SU-DHL-6 (cell line): ENCODE data around the gene SPATA7.

Source experiments
- H2AFZ ChIP-seq: fragments of 200-600 bp; sonication (generic); 2 replicates; pipeline ENCODE4 v1.6.1; 2014; ENCODE audit warnings: low read depth, mild to moderate bottlenecking, moderate library complexity, mixed read lengths, antibody characterized with exemption, low read length; ENCODE audit not compliant: severe bottlenecking
- H3F3A ChIP-seq: fragments of 200-600 bp; shearing (Covaris generic); 2 replicates; pipeline ENCODE4 v1.6.0; 2016; ENCODE audit warnings: antibody characterized with exemption, mild to moderate bottlenecking; ENCODE audit not compliant: insufficient read depth
- H3K27ac ChIP-seq: fragments of 200-600 bp; sonication (generic); 2 replicates; pipeline ENCODE4 v1.5.1; 2016; ENCODE audit warnings: low read depth, mild to moderate bottlenecking, low read length, moderate library complexity, mixed read lengths
- H3K27me3 ChIP-seq: fragments of 200-600 bp; sonication (generic), shearing (Covaris generic); 2 replicates; pipeline ENCODE4 v1.6.0; 2014; ENCODE audit warnings: mild to moderate bottlenecking, low read length
- H3K36me3 ChIP-seq: fragments of 200-600 bp; sonication (generic); 2 replicates; pipeline ENCODE4 v1.6.1; 2014; ENCODE audit warnings: mild to moderate bottlenecking, low read length, mixed read lengths
- H3K4me2 ChIP-seq: fragments of 300-600, 200-600 bp; shearing (Covaris generic), sonication (generic); 2 replicates; pipeline ENCODE4 v1.6.0; 2014; ENCODE audit warnings: low read length, low read depth, mild to moderate bottlenecking; ENCODE audit not compliant: poor library complexity, severe bottlenecking
- H3K4me3 ChIP-seq: fragments of 200-600 bp; sonication (generic); 2 replicates; pipeline ENCODE4 v1.5.1; 2014; ENCODE audit warnings: antibody characterized with exemption, low read length, mild to moderate bottlenecking, mixed read lengths; ENCODE audit not compliant: insufficient read depth, poor library complexity, severe bottlenecking
- H3K79me2 ChIP-seq: fragments of 200-600 bp; sonication (generic); 2 replicates; pipeline ENCODE4 v1.6.1; 2014; ENCODE audit warnings: mild to moderate bottlenecking, low read length, moderate library complexity; ENCODE audit not compliant: insufficient read depth
- H3K9ac ChIP-seq: fragments of 200-600 bp; sonication (generic); 2 replicates; pipeline ENCODE4 v1.7.0; 2014; ENCODE audit warnings: mild to moderate bottlenecking, low read length
- H3K9me2 ChIP-seq: fragments of 200-600 bp; sonication (generic); replicated peaks from 2 replicates; pipeline ENCODE4 v1.6.1; 2014; ENCODE audit warnings: low read length; ENCODE audit not compliant: insufficient read depth
- H3K9me3 ChIP-seq: fragments of 200-600 bp; sonication (generic); 2 replicates; pipeline ENCODE4 v1.6.1; 2014; ENCODE audit warnings: low read length, mixed read lengths; ENCODE audit not compliant: insufficient read depth
- H4K20me1 ChIP-seq: fragments of 200-600 bp; sonication (generic); 2 replicates; pipeline ENCODE4 v1.6.1; 2014; ENCODE audit warnings: low read depth, mild to moderate bottlenecking, antibody characterized with exemption, low read length, moderate library complexity, mixed read lengths
- EZH2phosphoT487 ChIP-seq: fragments of 200-600 bp; sonication (generic), shearing (Covaris generic); conservative IDR thresholded peaks from 2 replicates; pipeline ENCODE4 v1.6.1; 2018; ENCODE audit warnings: mild to moderate bottlenecking, antibody characterized with exemption, low read length, moderate library complexity, mixed read lengths
- TF ChIP-seq, protein P1 (sequence below): fragments of 200-600 bp; sonication (generic); IDR thresholded peaks from one replicate; pipeline ENCODE4 v1.5.1; 2017; ENCODE audit warnings: antibody characterized with exemption, mild to moderate bottlenecking, low read length, moderate library complexity; ENCODE audit not compliant: insufficient read depth, poor library complexity, severe bottlenecking

SPATA7 gene

DNA sequence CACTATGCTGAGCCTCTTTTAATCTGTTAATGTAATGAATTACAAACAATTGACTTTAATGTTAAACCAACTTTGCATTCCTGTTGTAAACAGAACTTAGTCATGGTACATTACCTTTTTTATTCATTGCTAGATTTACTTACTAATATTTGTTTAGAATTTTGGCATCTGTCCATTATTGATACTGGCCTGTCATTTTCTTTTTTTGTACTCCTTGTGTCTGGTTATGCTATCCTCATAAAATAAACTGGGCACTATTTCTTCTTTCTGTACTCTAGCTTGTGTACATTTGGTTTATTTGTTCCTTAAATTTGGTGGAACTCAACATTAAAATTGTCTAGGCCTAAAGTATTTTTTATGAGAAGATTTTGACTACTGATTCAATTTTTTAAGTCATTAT is 32.1 kb downstream of the SPATA7 start:
- H3K36me3 ChIP-seq: no peaks in the 10 kb centered on the region; the same call in 1 of the 2 replicates
- H3K4me2 ChIP-seq: no peak overlapping the region
- no peaks in the 10 kb centered on the region for H3F3A ChIP-seq
- no peaks in the 10 kb centered on the region for H3K79me2 ChIP-seq
- TF ChIP-seq EZH2phosphoT487: no peak
- TF ChIP-seq, protein P1, sequence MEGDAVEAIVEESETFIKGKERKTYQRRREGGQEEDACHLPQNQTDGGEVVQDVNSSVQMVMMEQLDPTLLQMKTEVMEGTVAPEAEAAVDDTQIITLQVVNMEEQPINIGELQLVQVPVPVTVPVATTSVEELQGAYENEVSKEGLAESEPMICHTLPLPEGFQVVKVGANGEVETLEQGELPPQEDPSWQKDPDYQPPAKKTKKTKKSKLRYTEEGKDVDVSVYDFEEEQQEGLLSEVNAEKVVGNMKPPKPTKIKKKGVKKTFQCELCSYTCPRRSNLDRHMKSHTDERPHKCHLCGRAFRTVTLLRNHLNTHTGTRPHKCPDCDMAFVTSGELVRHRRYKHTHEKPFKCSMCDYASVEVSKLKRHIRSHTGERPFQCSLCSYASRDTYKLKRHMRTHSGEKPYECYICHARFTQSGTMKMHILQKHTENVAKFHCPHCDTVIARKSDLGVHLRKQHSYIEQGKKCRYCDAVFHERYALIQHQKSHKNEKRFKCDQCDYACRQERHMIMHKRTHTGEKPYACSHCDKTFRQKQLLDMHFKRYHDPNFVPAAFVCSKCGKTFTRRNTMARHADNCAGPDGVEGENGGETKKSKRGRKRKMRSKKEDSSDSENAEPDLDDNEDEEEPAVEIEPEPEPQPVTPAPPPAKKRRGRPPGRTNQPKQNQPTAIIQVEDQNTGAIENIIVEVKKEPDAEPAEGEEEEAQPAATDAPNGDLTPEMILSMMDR: no peak
- no peak overlapping the region for H2AFZ ChIP-seq
- no peaks in the 10 kb centered on the region for H4K20me1 ChIP-seq
- H3K4me3 ChIP-seq: no peak overlapping the region
- no peak overlapping the region for H3K27ac ChIP-seq
- H3K9ac ChIP-seq: no peak overlapping the region
- no peaks in the 10 kb centered on the region for H3K9me3 ChIP-seq
- no peaks in the 10 kb centered on the region for H3K9me2 ChIP-seq
- H3K27me3 ChIP-seq: no peaks in the 10 kb centered on the region

DNA sequence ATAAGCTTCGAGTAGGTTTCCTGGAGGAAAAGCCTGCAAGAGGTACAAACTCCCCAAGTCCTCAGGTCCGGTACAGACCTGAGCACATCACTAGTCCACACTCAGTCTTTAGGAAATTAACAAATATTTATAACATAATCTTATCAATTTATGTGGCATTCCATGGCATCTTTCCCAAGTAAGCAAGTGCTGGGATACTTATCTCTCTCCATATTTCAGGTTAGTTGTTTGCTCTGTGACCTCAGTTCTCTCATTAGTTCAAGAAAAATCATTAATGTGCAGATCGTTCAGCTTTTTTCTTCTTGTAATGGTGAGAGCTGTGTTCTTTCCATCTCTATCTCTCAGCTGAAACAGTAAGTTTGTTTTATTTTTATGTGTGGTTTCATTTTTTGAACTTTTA is 34.7 kb downstream of the SPATA7 start:
- Histone ChIP-seq H3K9me2 (no peaks in the 10 kb centered on the region), H3K4me2 (no peak overlapping the region), H3K4me3 (no peak overlapping the region), H3F3A (no peaks in the 10 kb centered on the region), H3K36me3 (no peaks in the 10 kb centered on the region; the same call in 1 of the 2 replicates), H3K27ac (no peak overlapping the region), H4K20me1 (no peaks in the 10 kb centered on the region), H2AFZ (no peak overlapping the region), H3K27me3 (no peaks in the 10 kb centered on the region), H3K79me2 (no peaks in the 10 kb centered on the region), H3K9ac (no peak overlapping the region), H3K9me3 (no peaks in the 10 kb centered on the region)
- TF ChIP-seq EZH2phosphoT487: no peak
- TF ChIP-seq, protein P1: no peak

DNA sequence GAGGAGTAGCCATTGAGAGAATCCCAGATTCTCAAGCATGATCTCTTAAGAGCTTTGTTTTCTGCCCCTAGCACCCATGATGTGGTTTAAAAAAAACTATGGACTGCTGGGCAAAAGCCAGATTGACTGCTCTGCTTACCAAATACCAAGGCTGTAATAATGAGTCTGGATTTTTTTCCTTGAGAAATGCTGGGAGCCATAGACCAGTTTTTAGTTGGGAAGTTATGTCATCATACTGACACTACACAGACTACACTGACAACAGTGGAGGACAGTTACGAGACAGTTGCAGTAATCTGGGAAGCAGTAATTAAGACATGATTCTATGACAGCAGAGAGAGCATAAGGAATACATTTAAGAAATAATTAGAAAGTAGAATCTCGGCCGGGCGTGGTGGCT is 35.8 kb downstream of the SPATA7 start:
- H3K9me3 ChIP-seq: no peaks in the 10 kb centered on the region
- H2AFZ ChIP-seq: no peak overlapping the region
- H3K4me2 ChIP-seq: no peak overlapping the region
- H4K20me1 ChIP-seq: no peaks in the 10 kb centered on the region
- no peak overlapping the region for H3K9ac ChIP-seq
- H3K9me2 ChIP-seq: no peaks in the 10 kb centered on the region
- H3K79me2 ChIP-seq: no peaks in the 10 kb centered on the region
- H3K27ac ChIP-seq: no peak overlapping the region
- no peaks in the 10 kb centered on the region for H3F3A ChIP-seq
- H3K27me3 ChIP-seq: no peaks in the 10 kb centered on the region
- no peak overlapping the region for H3K4me3 ChIP-seq
- TF ChIP-seq, protein P1: no peak
- no peak for TF ChIP-seq EZH2phosphoT487
- H3K36me3 ChIP-seq: no peaks in the 10 kb centered on the region; the same call in 1 of the 2 replicates
